B cell (primary cell): Measurements from ENCODE around the gene GLI3.

ENCODE experiments used
- CTCF ChIP-seq: fragments of 200-600 bp; IDR thresholded peaks from one replicate; pipeline ENCODE4 v1.8.0; 2022; ENCODE audit warnings: antibody characterized with exemption, mild to moderate bottlenecking
- EZH2 ChIP-seq: IDR thresholded peaks from 2 replicates; pipeline ENCODE4 v1.6.1; 2012; ENCODE audit warnings: borderline replicate concordance, low read depth, mild to moderate bottlenecking, moderate library complexity, low read length; ENCODE audit not compliant: insufficient read depth, poor library complexity, severe bottlenecking

GRCh38 chr7:42192851-42193461 is 44.1 kb downstream of the GLI3 start:
- no peak for TF ChIP-seq EZH2
- no peak for TF ChIP-seq CTCF
